ENCODE data around the gene MNT.

DNA sequence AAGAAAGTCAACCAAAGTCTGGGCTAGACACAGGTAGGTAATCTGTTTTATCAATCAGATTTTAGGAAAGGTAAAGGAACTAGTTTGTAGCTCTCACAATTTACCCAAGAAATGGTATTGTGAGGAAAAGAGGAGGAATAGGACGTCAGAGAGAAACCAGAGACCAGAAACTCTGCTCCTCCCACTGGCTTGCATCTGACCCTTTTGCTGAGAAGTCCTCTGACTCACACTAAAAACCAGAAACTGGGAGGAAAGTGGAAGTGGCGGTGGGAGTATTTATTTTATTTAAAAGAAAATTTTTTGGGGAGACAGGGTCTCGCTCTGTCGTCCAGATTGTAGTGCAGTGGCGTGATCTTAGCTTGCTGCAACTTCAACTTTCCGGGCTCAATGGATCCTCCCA lies 38.0 kb upstream of the MNT start:
- TF ChIP-seq, protein P1, sequence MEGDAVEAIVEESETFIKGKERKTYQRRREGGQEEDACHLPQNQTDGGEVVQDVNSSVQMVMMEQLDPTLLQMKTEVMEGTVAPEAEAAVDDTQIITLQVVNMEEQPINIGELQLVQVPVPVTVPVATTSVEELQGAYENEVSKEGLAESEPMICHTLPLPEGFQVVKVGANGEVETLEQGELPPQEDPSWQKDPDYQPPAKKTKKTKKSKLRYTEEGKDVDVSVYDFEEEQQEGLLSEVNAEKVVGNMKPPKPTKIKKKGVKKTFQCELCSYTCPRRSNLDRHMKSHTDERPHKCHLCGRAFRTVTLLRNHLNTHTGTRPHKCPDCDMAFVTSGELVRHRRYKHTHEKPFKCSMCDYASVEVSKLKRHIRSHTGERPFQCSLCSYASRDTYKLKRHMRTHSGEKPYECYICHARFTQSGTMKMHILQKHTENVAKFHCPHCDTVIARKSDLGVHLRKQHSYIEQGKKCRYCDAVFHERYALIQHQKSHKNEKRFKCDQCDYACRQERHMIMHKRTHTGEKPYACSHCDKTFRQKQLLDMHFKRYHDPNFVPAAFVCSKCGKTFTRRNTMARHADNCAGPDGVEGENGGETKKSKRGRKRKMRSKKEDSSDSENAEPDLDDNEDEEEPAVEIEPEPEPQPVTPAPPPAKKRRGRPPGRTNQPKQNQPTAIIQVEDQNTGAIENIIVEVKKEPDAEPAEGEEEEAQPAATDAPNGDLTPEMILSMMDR (conservative IDR thresholded peaks at IDR 0.05; ENCODE audit: low read depth in 2 of 2): no peak
- no peak for TF ChIP-seq JUNB (IDR thresholded peaks at IDR 0.05; ENCODE audit: unreplicated experiment)
- no peak for TF ChIP-seq POLR2AphosphoS5 (IDR thresholded peaks at IDR 0.05; ENCODE audit: low read depth)
- TF ChIP-seq EZH2 (IDR thresholded peaks at IDR 0.05; ENCODE audit: low read depth, unreplicated experiment): no peak
- no peak for TF ChIP-seq NANOG (IDR thresholded peaks at IDR 0.05; ENCODE audit: borderline replicate concordance)
